SH-SY5Y (cell line): ENCODE measurements around the gene LDLRAD1.

Experiments
- GATA2 ChIP-seq: IDR thresholded peaks from 2 replicates; pipeline ENCODE4 v1.6.1; 2011; ENCODE audit warnings: mild to moderate bottlenecking, low read depth, low read length
- GATA3 ChIP-seq: IDR thresholded peaks from 2 replicates; pipeline ENCODE4 v1.6.1; 2011; ENCODE audit warnings: low read depth, mild to moderate bottlenecking, low read length, moderate library complexity

- TF ChIP-seq GATA2, result no peak
- no peak for TF ChIP-seq GATA3
Observed at GRCh38 chr1:54047384-54048305, 29.7 kb upstream of the LDLRAD1 start.
